ENCODE measurements around the gene SH2D2A. TPM values are rescaled to one million over a fixed set of nuclear protein-coding genes. Genes with fewer than 3 reads are reported as not detected.

SH2D2A gene
- total RNA-seq, 1 donor from 2014 or later: 4.9 TPM

- H3K4me1 ChIP-seq: no peaks in the 10 kb centered on the region
- no peak overlapping the region for H3K27ac ChIP-seq
- H3K9me3 ChIP-seq: no peaks in the 10 kb centered on the region
- DNase-seq (ENCODE audit: extremely low spot score in 2 of 2): no peak
- TF ChIP-seq, protein P1, sequence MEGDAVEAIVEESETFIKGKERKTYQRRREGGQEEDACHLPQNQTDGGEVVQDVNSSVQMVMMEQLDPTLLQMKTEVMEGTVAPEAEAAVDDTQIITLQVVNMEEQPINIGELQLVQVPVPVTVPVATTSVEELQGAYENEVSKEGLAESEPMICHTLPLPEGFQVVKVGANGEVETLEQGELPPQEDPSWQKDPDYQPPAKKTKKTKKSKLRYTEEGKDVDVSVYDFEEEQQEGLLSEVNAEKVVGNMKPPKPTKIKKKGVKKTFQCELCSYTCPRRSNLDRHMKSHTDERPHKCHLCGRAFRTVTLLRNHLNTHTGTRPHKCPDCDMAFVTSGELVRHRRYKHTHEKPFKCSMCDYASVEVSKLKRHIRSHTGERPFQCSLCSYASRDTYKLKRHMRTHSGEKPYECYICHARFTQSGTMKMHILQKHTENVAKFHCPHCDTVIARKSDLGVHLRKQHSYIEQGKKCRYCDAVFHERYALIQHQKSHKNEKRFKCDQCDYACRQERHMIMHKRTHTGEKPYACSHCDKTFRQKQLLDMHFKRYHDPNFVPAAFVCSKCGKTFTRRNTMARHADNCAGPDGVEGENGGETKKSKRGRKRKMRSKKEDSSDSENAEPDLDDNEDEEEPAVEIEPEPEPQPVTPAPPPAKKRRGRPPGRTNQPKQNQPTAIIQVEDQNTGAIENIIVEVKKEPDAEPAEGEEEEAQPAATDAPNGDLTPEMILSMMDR (IDR thresholded peaks at IDR 0.05): no peak
- no peak for TF ChIP-seq POLR2AphosphoS5 (IDR thresholded peaks at IDR 0.05; ENCODE audit: insufficient read depth in 1 of 2, low read depth in 1 of 2)
- TF ChIP-seq POLR2A (IDR thresholded peaks at IDR 0.05): no peak
- H3K4me3 ChIP-seq: no peak overlapping the region
- intact Hi-C loops (cut with DNase I): no loop called here
- H3K27me3 ChIP-seq: no peaks in the 10 kb centered on the region
- H3K36me3 ChIP-seq: no peaks in the 10 kb centered on the region
Measured at GRCh38 chr1:156828400-156829124, 11.9 kb upstream of the SH2D2A start.

GRCh38 chr1:156826630-156827029, 10.0 kb upstream of the SH2D2A start:
- no peak for DNase-seq (ENCODE audit: extremely low spot score in 2 of 2)
- intact Hi-C loops (cut with DNase I): no loop called here
- Histone ChIP-seq H3K27me3 (no peaks in the 10 kb centered on the region), H3K4me1 (no peaks in the 10 kb centered on the region), H3K9me3 (no peaks in the 10 kb centered on the region), H3K27ac (no peak overlapping the region), H3K36me3 (no peaks in the 10 kb centered on the region), H3K4me3 (no peak overlapping the region)
- no peak for TF ChIP-seq POLR2AphosphoS5 (IDR thresholded peaks at IDR 0.05; ENCODE audit: insufficient read depth in 1 of 2, low read depth in 1 of 2)
- no peak for TF ChIP-seq POLR2A (IDR thresholded peaks at IDR 0.05)
- TF ChIP-seq, protein P1 (IDR thresholded peaks at IDR 0.05): no peak

- intact Hi-C loops (cut with DNase I): no loop called here
- H3K27me3 ChIP-seq: no peaks in the 10 kb centered on the region
- TF ChIP-seq POLR2A (IDR thresholded peaks at IDR 0.05) (no peak), POLR2AphosphoS5 (IDR thresholded peaks at IDR 0.05; ENCODE audit: insufficient read depth in 1 of 2, low read depth in 1 of 2) (no peak)
- TF ChIP-seq, protein P1 (IDR thresholded peaks at IDR 0.05): no peak
- no peaks in the 10 kb centered on the region for H3K36me3 ChIP-seq
- no peak overlapping the region for H3K27ac ChIP-seq
- no peaks in the 10 kb centered on the region for H3K9me3 ChIP-seq
- DNase-seq (ENCODE audit: extremely low spot score in 2 of 2): no peak
- H3K4me1 ChIP-seq: no peaks in the 10 kb centered on the region
- no peak overlapping the region for H3K4me3 ChIP-seq
Measured at GRCh38 chr1:156823210-156823790, 6.7 kb upstream of the SH2D2A start.

DNA sequence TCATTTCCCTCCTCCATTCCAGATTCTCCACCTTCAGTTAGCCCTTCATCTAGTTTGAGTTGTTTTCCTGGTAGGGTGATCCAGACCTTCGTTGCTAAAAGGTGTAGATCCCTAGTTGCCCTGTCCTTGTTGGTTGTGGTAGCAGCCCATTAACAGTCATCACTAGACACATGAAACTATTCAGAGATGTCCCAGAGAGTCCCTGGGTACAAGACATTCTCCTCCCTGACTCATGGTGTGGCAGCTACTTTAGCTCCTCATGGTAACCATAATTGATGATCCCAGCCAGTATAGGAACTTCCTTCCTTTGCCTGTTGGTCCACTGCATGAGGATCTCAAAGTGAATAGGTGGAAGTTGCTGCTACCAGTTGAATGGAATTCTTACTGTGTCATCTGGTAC, 6.0 kb upstream of the SH2D2A start:
- H3K4me1 ChIP-seq: no peaks in the 10 kb centered on the region
- no peak overlapping the region for H3K4me3 ChIP-seq
- no peak overlapping the region for H3K27ac ChIP-seq
- no peaks in the 10 kb centered on the region for H3K27me3 ChIP-seq
- DNase-seq (ENCODE audit: extremely low spot score in 2 of 2): no peak
- no peaks in the 10 kb centered on the region for H3K9me3 ChIP-seq
- no peak for TF ChIP-seq POLR2A (IDR thresholded peaks at IDR 0.05)
- no peak for TF ChIP-seq POLR2AphosphoS5 (IDR thresholded peaks at IDR 0.05; ENCODE audit: insufficient read depth in 1 of 2, low read depth in 1 of 2)
- TF ChIP-seq, protein P1 (IDR thresholded peaks at IDR 0.05): no peak
- no peaks in the 10 kb centered on the region for H3K36me3 ChIP-seq
- intact Hi-C loops (cut with DNase I): no loop called here

DNA sequence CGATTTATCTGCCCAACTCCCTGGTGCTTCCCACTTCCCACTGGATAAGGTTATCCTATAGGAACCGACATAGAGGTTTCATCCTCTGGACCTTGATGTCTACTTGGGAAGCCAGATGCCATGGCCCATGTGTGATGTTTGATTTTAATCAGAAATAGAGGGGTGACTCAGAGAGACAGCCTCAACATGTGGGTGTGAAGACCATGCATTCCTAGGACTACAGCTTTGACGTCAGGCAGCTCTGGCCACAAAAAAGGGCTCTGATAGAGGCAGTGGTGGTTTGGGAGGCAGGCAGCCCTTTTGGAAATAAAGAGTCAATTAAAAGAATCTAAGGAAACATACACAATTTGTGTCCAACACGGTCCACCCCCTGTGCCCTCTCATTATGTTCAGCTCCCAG, 5.2 kb upstream of the SH2D2A start:
- H3K4me1 ChIP-seq: peaks cover 2% of the 10 kb centered on the region
- H3K27me3 ChIP-seq: no peaks in the 10 kb centered on the region
- no peak overlapping the region for H3K27ac ChIP-seq
- H3K9me3 ChIP-seq: no peaks in the 10 kb centered on the region
- DNase-seq (ENCODE audit: extremely low spot score in 2 of 2): no peak
- intact Hi-C loops (cut with DNase I): no loop called here
- H3K36me3 ChIP-seq: no peaks in the 10 kb centered on the region
- H3K4me3 ChIP-seq: no peak overlapping the region
- TF ChIP-seq, protein P1 (IDR thresholded peaks at IDR 0.05): no peak
- TF ChIP-seq POLR2AphosphoS5 (IDR thresholded peaks at IDR 0.05; ENCODE audit: insufficient read depth in 1 of 2, low read depth in 1 of 2): no peak
- no peak for TF ChIP-seq POLR2A (IDR thresholded peaks at IDR 0.05)
